WTC11 (cell line): Measurements from ENCODE around the gene HSPB6. TPM values are rescaled to one million over a fixed set of nuclear protein-coding genes. Genes with fewer than 3 reads are reported as not detected.

Source experiments
- ATAC-seq: fragments of 200-7000 bp; cut with Tn5 transposase; 2 replicates; pipeline ENCODE4 v1.10.0; 2021; ENCODE audit warnings: mild to moderate bottlenecking, moderate library complexity
- CTCF ChIA-PET: fragments of 300-600 bp; sonication (Branson Sonifier 250); formaldehyde crosslinking; loops from one replicate; lab custom pipeline; 2021; ENCODE audit warnings: antibody characterized with exemption; lab: Charles Lee
- POLR2A ChIA-PET: fragments of 350-600 bp; sonication (Branson Sonifier 250); formaldehyde crosslinking; loops from one replicate; lab custom pipeline; 2021; ENCODE audit warnings: antibody characterized with exemption; lab: Charles Lee
- DNase-seq: peaks from one replicate; pipeline ENCODE4 v3.0.0; 2021; ENCODE audit warnings: low spot score
- H3K27ac Mint-ChIP-seq: 2 replicates; pipeline ENCODE4 v1.8.0; 2021; ENCODE audit warnings: mixed read lengths
- H3K27me3 Mint-ChIP-seq: 2 replicates; pipeline ENCODE4 v1.8.0; 2021; ENCODE audit warnings: low read depth, mild to moderate bottlenecking, moderate library complexity, mixed read lengths
- H3K36me3 Mint-ChIP-seq: 2 replicates; pipeline ENCODE4 v1.8.0; 2021; ENCODE audit warnings: mixed read lengths
- H3K4me1 Mint-ChIP-seq: 2 replicates; pipeline ENCODE4 v1.8.0; 2022; ENCODE audit warnings: mixed read lengths
- H3K4me3 Mint-ChIP-seq: 2 replicates; pipeline ENCODE4 v1.8.0; 2021; ENCODE audit warnings: mild to moderate bottlenecking, moderate library complexity, mixed read lengths
- H3K9me3 Mint-ChIP-seq: 2 replicates; pipeline ENCODE4 v1.8.0; 2021; ENCODE audit warnings: mixed read lengths
- ARID4B ChIP-seq: sonication (generic); formaldehyde crosslinking; IDR thresholded peaks from 2 replicates; pipeline ENCODE4 v1.8.0; 2023; ENCODE audit warnings: missing genetic modification reagents, mild to moderate bottlenecking, borderline replicate concordance
- CTCF ChIP-seq: fragments of 200-600 bp; IDR thresholded peaks from 2 replicates; pipeline ENCODE4 v1.8.0; 2022; ENCODE audit warnings: antibody characterized with exemption
- ELF4 ChIP-seq: sonication (generic); formaldehyde crosslinking; IDR thresholded peaks from 2 replicates; pipeline ENCODE4 v1.8.1; 2022; ENCODE audit warnings: low read depth, mild to moderate bottlenecking, moderate library complexity, missing genetic modification reagents
- HMGA2 ChIP-seq: fragments of 250-450 bp; sonication (Bioruptor Pico); IDR thresholded peaks from 2 replicates; pipeline ENCODE4 v1.4.0; 2021; ENCODE audit warnings: mild to moderate bottlenecking, moderate library complexity
- JAZF1 ChIP-seq: fragments of 250-450 bp; sonication (Bioruptor Pico); IDR thresholded peaks from 2 replicates; pipeline ENCODE4 v1.9.0; 2021; ENCODE audit warnings: moderate library complexity, mild to moderate bottlenecking, inconsistent platforms
- JUN ChIP-seq: sonication (generic); formaldehyde crosslinking; IDR thresholded peaks from 2 replicates; pipeline ENCODE4 v1.8.0; 2023; ENCODE audit warnings: mild to moderate bottlenecking, missing genetic modification reagents
- NFATC4 ChIP-seq: fragments of 250-450 bp; sonication (Bioruptor Pico); IDR thresholded peaks from 2 replicates; pipeline ENCODE4 v1.9.0; 2021; ENCODE audit warnings: mild to moderate bottlenecking
- NFE2L1 ChIP-seq: sonication (generic); formaldehyde crosslinking; IDR thresholded peaks from 2 replicates; pipeline ENCODE4 v1.8.1; 2023; ENCODE audit warnings: missing genetic modification reagents
- NFYB ChIP-seq: sonication (generic); formaldehyde crosslinking; conservative IDR thresholded peaks from 2 replicates; pipeline ENCODE4 v1.8.0; 2022; ENCODE audit warnings: low read depth, missing genetic modification reagents
- NR1H2 ChIP-seq: sonication (generic); formaldehyde crosslinking; IDR thresholded peaks from 2 replicates; pipeline ENCODE4 v1.9.0; 2021; ENCODE audit warnings: mild to moderate bottlenecking, moderate library complexity, missing genetic modification reagents
- NR3C1 ChIP-seq: sonication (generic); formaldehyde crosslinking; conservative IDR thresholded peaks from 2 replicates; pipeline ENCODE4 v1.8.1; 2023; ENCODE audit warnings: low read depth, mild to moderate bottlenecking, missing genetic modification reagents
- OVOL2 ChIP-seq: fragments of 250-450 bp; sonication (Bioruptor Pico); IDR thresholded peaks from 2 replicates; pipeline ENCODE4 v1.9.0; 2021; ENCODE audit warnings: mild to moderate bottlenecking, borderline replicate concordance
- PRRX2 ChIP-seq: fragments of 250-450 bp; sonication (Bioruptor Pico); IDR thresholded peaks from 2 replicates; pipeline ENCODE4 v1.8.0; 2021; ENCODE audit warnings: mild to moderate bottlenecking
- SMAD3 ChIP-seq: sonication (generic); formaldehyde crosslinking; IDR thresholded peaks from 2 replicates; pipeline ENCODE4 v1.8.0; 2022; ENCODE audit warnings: missing genetic modification reagents, mild to moderate bottlenecking, borderline replicate concordance
- SOX15 ChIP-seq: fragments of 250-450 bp; sonication (Bioruptor Pico); IDR thresholded peaks from 2 replicates; pipeline ENCODE4 v1.9.0; 2021; ENCODE audit warnings: mild to moderate bottlenecking
- TEAD1 ChIP-seq: sonication (generic); formaldehyde crosslinking; IDR thresholded peaks from 2 replicates; pipeline ENCODE4 v1.8.0; 2022; ENCODE audit warnings: mild to moderate bottlenecking, missing genetic modification reagents
- TP53 ChIP-seq: sonication (generic); formaldehyde crosslinking; IDR thresholded peaks from 2 replicates; pipeline ENCODE4 v1.8.1; 2023; ENCODE audit warnings: mild to moderate bottlenecking, missing genetic modification reagents
- ZNF138 ChIP-seq: sonication (generic); formaldehyde crosslinking; conservative IDR thresholded peaks from 2 replicates; pipeline ENCODE4 v1.8.1; 2022; ENCODE audit warnings: mild to moderate bottlenecking, moderate library complexity, missing genetic modification reagents
- ZNF281 ChIP-seq: sonication (generic); formaldehyde crosslinking; IDR thresholded peaks from 2 replicates; pipeline ENCODE4 v1.8.0; 2023; ENCODE audit warnings: mild to moderate bottlenecking, missing genetic modification reagents
- ZNF416 ChIP-seq: fragments of 250-450 bp; sonication (Bioruptor Pico); IDR thresholded peaks from 2 replicates; pipeline ENCODE4 v1.9.0; 2021; ENCODE audit warnings: mild to moderate bottlenecking, inconsistent platforms
- total RNA-seq: library from RNA; stranded (reverse); gene quantifications from 3 replicates; pipeline ENCODE4 v1.2.3, GENCODE V29; 2021
- TF ChIP-seq, protein P1 (sequence below): fragments of 250-450 bp; sonication (Bioruptor Pico); IDR thresholded peaks from 2 replicates; pipeline ENCODE4 v1.9.0; 2021; ENCODE audit warnings: mild to moderate bottlenecking
- TF ChIP-seq, protein P2 (sequence below): sonication (generic); formaldehyde crosslinking; IDR thresholded peaks from 2 replicates; pipeline ENCODE4 v1.8.0; 2022; ENCODE audit warnings: mild to moderate bottlenecking, missing genetic modification reagents
- TF ChIP-seq, protein P3 (sequence below): fragments of 250-450 bp; sonication (Bioruptor Pico); IDR thresholded peaks from 2 replicates; pipeline ENCODE4 v1.9.0; 2021; ENCODE audit warnings: moderate library complexity, mild to moderate bottlenecking, inconsistent platforms, borderline replicate concordance

The HSPB6 gene
- total RNA-seq, 1 experiment from 2014 or later, result 1.7 TPM

DNA sequence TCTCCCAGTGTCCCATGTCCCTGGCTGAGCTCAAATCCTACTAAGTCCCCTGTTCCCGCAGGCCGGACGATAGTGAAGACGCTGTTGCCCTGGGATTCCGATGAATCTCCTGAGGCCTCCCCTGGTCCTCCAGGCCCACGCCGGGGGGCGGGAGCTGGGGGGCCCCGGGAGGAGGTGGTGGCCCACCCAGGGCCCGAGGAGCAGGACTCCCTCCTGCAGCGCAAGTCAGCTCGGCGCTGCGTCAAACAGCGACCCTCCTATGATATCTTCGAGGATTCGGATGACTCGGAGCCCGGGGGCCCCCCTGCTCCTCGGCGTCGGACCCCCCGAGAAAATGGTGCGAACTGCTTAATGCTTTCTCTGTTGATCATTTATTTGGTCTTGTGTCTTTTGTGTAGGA lies 33.2 kb downstream of the HSPB6 start:
- no peaks in the 10 kb centered on the region for H3K9me3 Mint-ChIP-seq
- CTCF ChIA-PET, result interaction anchor here (0.6 to 1.0 kb wide), 5 partner anchors 14 to 228 kb away, joined by 3 read pairs; no protein-coding TSS in a partner anchor

GRCh38 chr19:35722897-35723296 lies 33.9 kb downstream of the HSPB6 start:
- Mint-ChIP-seq H3K27me3 (no peaks in the 10 kb centered on the region), H3K4me1 (peaks cover 5% of the 10 kb centered on the region), H3K4me3 (no peak overlapping the region), H3K27ac (no peak overlapping the region), H3K36me3 (peaks cover 47% of the 10 kb centered on the region), H3K9me3 (no peaks in the 10 kb centered on the region)
- ChIA-PET POLR2A (no interaction called here), CTCF (interaction anchor here (0.6 to 1.0 kb wide), 5 partner anchors 14 to 228 kb away, joined by 3 read pairs; no protein-coding TSS in a partner anchor)
- ATAC-seq (no peak), DNase-seq (no peak)
- TF ChIP-seq OVOL2 (CRISPR knock-in tag) (no peak), ZNF281 (no peak), HMGA2 (CRISPR knock-in tag) (no peak)
- TF ChIP-seq, protein P1, sequence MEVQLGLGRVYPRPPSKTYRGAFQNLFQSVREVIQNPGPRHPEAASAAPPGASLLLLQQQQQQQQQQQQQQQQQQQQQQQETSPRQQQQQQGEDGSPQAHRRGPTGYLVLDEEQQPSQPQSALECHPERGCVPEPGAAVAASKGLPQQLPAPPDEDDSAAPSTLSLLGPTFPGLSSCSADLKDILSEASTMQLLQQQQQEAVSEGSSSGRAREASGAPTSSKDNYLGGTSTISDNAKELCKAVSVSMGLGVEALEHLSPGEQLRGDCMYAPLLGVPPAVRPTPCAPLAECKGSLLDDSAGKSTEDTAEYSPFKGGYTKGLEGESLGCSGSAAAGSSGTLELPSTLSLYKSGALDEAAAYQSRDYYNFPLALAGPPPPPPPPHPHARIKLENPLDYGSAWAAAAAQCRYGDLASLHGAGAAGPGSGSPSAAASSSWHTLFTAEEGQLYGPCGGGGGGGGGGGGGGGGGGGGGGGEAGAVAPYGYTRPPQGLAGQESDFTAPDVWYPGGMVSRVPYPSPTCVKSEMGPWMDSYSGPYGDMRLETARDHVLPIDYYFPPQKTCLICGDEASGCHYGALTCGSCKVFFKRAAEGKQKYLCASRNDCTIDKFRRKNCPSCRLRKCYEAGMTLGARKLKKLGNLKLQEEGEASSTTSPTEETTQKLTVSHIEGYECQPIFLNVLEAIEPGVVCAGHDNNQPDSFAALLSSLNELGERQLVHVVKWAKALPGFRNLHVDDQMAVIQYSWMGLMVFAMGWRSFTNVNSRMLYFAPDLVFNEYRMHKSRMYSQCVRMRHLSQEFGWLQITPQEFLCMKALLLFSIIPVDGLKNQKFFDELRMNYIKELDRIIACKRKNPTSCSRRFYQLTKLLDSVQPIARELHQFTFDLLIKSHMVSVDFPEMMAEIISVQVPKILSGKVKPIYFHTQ, result no peak
- TF ChIP-seq, protein P2, sequence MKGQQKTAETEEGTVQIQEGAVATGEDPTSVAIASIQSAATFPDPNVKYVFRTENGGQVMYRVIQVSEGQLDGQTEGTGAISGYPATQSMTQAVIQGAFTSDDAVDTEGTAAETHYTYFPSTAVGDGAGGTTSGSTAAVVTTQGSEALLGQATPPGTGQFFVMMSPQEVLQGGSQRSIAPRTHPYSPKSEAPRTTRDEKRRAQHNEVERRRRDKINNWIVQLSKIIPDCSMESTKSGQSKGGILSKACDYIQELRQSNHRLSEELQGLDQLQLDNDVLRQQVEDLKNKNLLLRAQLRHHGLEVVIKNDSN (CRISPR knock-in tag), result no peak
- TF ChIP-seq, protein P3, sequence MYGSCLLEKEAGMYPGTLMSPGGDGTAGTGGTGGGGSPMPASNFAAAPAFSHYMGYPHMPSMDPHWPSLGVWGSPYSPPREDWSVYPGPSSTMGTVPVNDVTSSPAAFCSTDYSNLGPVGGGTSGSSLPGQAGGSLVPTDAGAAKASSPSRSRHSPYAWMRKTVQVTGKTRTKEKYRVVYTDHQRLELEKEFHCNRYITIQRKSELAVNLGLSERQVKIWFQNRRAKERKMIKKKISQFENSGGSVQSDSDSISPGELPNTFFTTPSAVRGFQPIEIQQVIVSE (CRISPR knock-in tag), result no peak

More for the DNA sequence above, 33.2 kb downstream of the HSPB6 start:
- H3K4me1 Mint-ChIP-seq, result peaks cover 5% of the 10 kb centered on the region
- H3K27me3 Mint-ChIP-seq, result no peaks in the 10 kb centered on the region
- no peak overlapping the region for H3K4me3 Mint-ChIP-seq
- TF ChIP-seq ZNF416 (CRISPR knock-in tag), result no peak
- no peak for TF ChIP-seq OVOL2 (CRISPR knock-in tag)
- no peak for TF ChIP-seq JUN (CRISPR knock-in tag)
- TF ChIP-seq NR1H2 (CRISPR knock-in tag), result no peak
- no peak for TF ChIP-seq TEAD1 (CRISPR knock-in tag)
- no peak for TF ChIP-seq ZNF138
- TF ChIP-seq NR3C1 (CRISPR knock-in tag), result no peak
- no peak for TF ChIP-seq SOX15 (CRISPR knock-in tag)
- no peak for TF ChIP-seq CTCF
- TF ChIP-seq PRRX2, result no peak
- no peak for TF ChIP-seq ARID4B (CRISPR knock-in tag)
- no peak for TF ChIP-seq ELF4 (CRISPR knock-in tag)
- TF ChIP-seq SMAD3 (CRISPR knock-in tag), result no peak
- no peak for TF ChIP-seq NFYB (CRISPR knock-in tag)
- TF ChIP-seq TP53 (CRISPR knock-in tag), result no peak
- no peak for TF ChIP-seq JAZF1
- TF ChIP-seq NFE2L1, result no peak
- no peak for TF ChIP-seq HMGA2 (CRISPR knock-in tag)
- no peak for TF ChIP-seq NFATC4
- TF ChIP-seq, all 79 proteins: peak for 0
- ATAC-seq (no peak), DNase-seq (no peak)
- Mint-ChIP-seq H3K27ac (no peak overlapping the region), H3K36me3 (peaks cover 55% of the 10 kb centered on the region)
- POLR2A ChIA-PET, result no interaction called here
